ENCODE data around the gene IQUB. TPM values are rescaled to one million over a fixed set of nuclear protein-coding genes. Genes with fewer than 3 reads are reported as not detected.

Gene IQUB
- total RNA-seq: under 1 TPM in 1 of 2 donors, not detected in 1; 0.16 TPM
- 0.15 to 0.46 reads per million in 2 donors for total RNA-seq

- ATAC-seq (peak; percentile 85), DNase-seq (peak; percentile 90 to 96 (median 95))
- peaks cover 14% of the 10 kb centered on the region for H3K27me3 Mint-ChIP-seq
- no peaks in the 10 kb centered on the region for H3K36me3 Mint-ChIP-seq (ENCODE audit: low read depth)
- H3K27ac Mint-ChIP-seq: peak within 1 kb of the TSS; percentile 84
- H3K9me3 ChIP-seq (ENCODE audit: control insufficient read depth, low read length, poor library complexity, severe bottlenecking): no peaks in the 10 kb centered on the region
- peak within 1 kb of the TSS; percentile 96 for H3K4me3 Mint-ChIP-seq
- peaks cover 17% of the 10 kb centered on the region for H3K4me1 Mint-ChIP-seq
Observed at GRCh38 chr7:123534383-123535260, at the start of gene IQUB. Gene IQUB, minus strand, starts transcription at chr7:123534595. Its CDS starts 22,255 bp downstream, at chr7:123512340.

- no peak for ATAC-seq
Observed at GRCh38 chr7:123583821-123584220, 49.4 kb upstream of the IQUB start.

GRCh38 chr7:123581162-123581459 lies 46.7 kb upstream of the IQUB start:
- H3K4me3 Mint-ChIP-seq: no peak overlapping the region
- no peak overlapping the region for H3K27ac Mint-ChIP-seq
- peaks cover 2% of the 10 kb centered on the region for H3K4me1 Mint-ChIP-seq
- H3K9me3 ChIP-seq (ENCODE audit: control insufficient read depth, low read length, poor library complexity, severe bottlenecking): peaks cover 4% of the 10 kb centered on the region
- ATAC-seq: no peak
- H3K36me3 Mint-ChIP-seq (ENCODE audit: low read depth): peaks cover 2% of the 10 kb centered on the region
- H3K27me3 Mint-ChIP-seq: peaks cover 34% of the 10 kb centered on the region
- DNase-seq: no peak

More at GRCh38 chr7:123583821-123584220, 49.4 kb upstream of the IQUB start:
- Mint-ChIP-seq H3K27ac (no peak overlapping the region), H3K4me3 (no peak overlapping the region), H3K4me1 (peaks cover 2% of the 10 kb centered on the region), H3K36me3 (ENCODE audit: low read depth) (peaks cover 2% of the 10 kb centered on the region), H3K27me3 (peaks cover 31% of the 10 kb centered on the region)
- H3K9me3 ChIP-seq (ENCODE audit: control insufficient read depth, low read length, poor library complexity, severe bottlenecking): peaks cover 4% of the 10 kb centered on the region
- DNase-seq: no peak

GRCh38 chr7:123580406-123581161 lies 46.2 kb upstream of the IQUB start:
- H3K4me1 Mint-ChIP-seq: peaks cover 2% of the 10 kb centered on the region
- peaks cover 4% of the 10 kb centered on the region for H3K9me3 ChIP-seq (ENCODE audit: control insufficient read depth, low read length, poor library complexity, severe bottlenecking)
- ATAC-seq (peak; percentile 66), DNase-seq (no peak)
- H3K27me3 Mint-ChIP-seq: peaks cover 34% of the 10 kb centered on the region
- H3K36me3 Mint-ChIP-seq (ENCODE audit: low read depth): peaks cover 2% of the 10 kb centered on the region
- H3K4me3 Mint-ChIP-seq: no peak overlapping the region
- no peak overlapping the region for H3K27ac Mint-ChIP-seq

GRCh38 chr7:123579416-123579815 lies 45.0 kb upstream of the IQUB start:
- peaks cover 2% of the 10 kb centered on the region for H3K4me1 Mint-ChIP-seq
- no peak overlapping the region for H3K4me3 Mint-ChIP-seq
- peaks cover 4% of the 10 kb centered on the region for H3K36me3 Mint-ChIP-seq (ENCODE audit: low read depth)
- H3K27me3 Mint-ChIP-seq: peaks cover 38% of the 10 kb centered on the region
- ATAC-seq: no peak
- DNase-seq: no peak
- H3K27ac Mint-ChIP-seq: no peak overlapping the region
- H3K9me3 ChIP-seq (ENCODE audit: control insufficient read depth, low read length, poor library complexity, severe bottlenecking): peaks cover 4% of the 10 kb centered on the region

- Mint-ChIP-seq H3K4me3 (no peak overlapping the region), H3K4me1 (peaks cover 3% of the 10 kb centered on the region), H3K27ac (no peak overlapping the region), H3K36me3 (ENCODE audit: low read depth) (peaks cover 2% of the 10 kb centered on the region), H3K27me3 (peaks cover 15% of the 10 kb centered on the region)
- DNase-seq (no peak), ATAC-seq (no peak)
- H3K9me3 ChIP-seq (ENCODE audit: control insufficient read depth, low read length, poor library complexity, severe bottlenecking): no peaks in the 10 kb centered on the region
Observed at GRCh38 chr7:123573896-123574467, 39.6 kb upstream of the IQUB start.

GRCh38 chr7:123573341-123573740 lies 38.9 kb upstream of the IQUB start:
- Mint-ChIP-seq H3K4me3 (no peak overlapping the region), H3K4me1 (peaks cover 3% of the 10 kb centered on the region), H3K27me3 (peaks cover 8% of the 10 kb centered on the region), H3K27ac (no peak overlapping the region), H3K36me3 (ENCODE audit: low read depth) (peaks cover 2% of the 10 kb centered on the region)
- ATAC-seq (no peak), DNase-seq (no peak)
- no peaks in the 10 kb centered on the region for H3K9me3 ChIP-seq (ENCODE audit: control insufficient read depth, low read length, poor library complexity, severe bottlenecking)

- DNase-seq (no peak), ATAC-seq (no peak)
- H3K36me3 Mint-ChIP-seq (ENCODE audit: low read depth): peaks cover 4% of the 10 kb centered on the region
- peaks cover 5% of the 10 kb centered on the region for H3K27me3 Mint-ChIP-seq
- peaks cover 3% of the 10 kb centered on the region for H3K4me1 Mint-ChIP-seq
- H3K4me3 Mint-ChIP-seq: no peak overlapping the region
- H3K9me3 ChIP-seq (ENCODE audit: control insufficient read depth, low read length, poor library complexity, severe bottlenecking): no peaks in the 10 kb centered on the region
- H3K27ac Mint-ChIP-seq: no peak overlapping the region
Observed at GRCh38 chr7:123571684-123572083, 37.3 kb upstream of the IQUB start.

GRCh38 chr7:123571187-123571586 lies 36.8 kb upstream of the IQUB start:
- Mint-ChIP-seq H3K36me3 (ENCODE audit: low read depth) (peaks cover 4% of the 10 kb centered on the region), H3K27me3 (peaks cover 5% of the 10 kb centered on the region), H3K4me1 (peaks cover 3% of the 10 kb centered on the region), H3K27ac (no peak overlapping the region), H3K4me3 (no peak overlapping the region)
- DNase-seq (no peak), ATAC-seq (no peak)
- H3K9me3 ChIP-seq (ENCODE audit: control insufficient read depth, low read length, poor library complexity, severe bottlenecking): no peaks in the 10 kb centered on the region

- ATAC-seq (no peak), DNase-seq (no peak)
- Mint-ChIP-seq H3K4me3 (no peak overlapping the region), H3K27me3 (peaks cover 5% of the 10 kb centered on the region), H3K4me1 (peaks cover 3% of the 10 kb centered on the region), H3K27ac (no peak overlapping the region), H3K36me3 (ENCODE audit: low read depth) (peaks cover 4% of the 10 kb centered on the region)
- H3K9me3 ChIP-seq (ENCODE audit: control insufficient read depth, low read length, poor library complexity, severe bottlenecking): no peaks in the 10 kb centered on the region
Observed at GRCh38 chr7:123570390-123571182, 36.2 kb upstream of the IQUB start.

GRCh38 chr7:123569352-123570010 lies 35.1 kb upstream of the IQUB start:
- Mint-ChIP-seq H3K27me3 (peaks cover 1% of the 10 kb centered on the region), H3K27ac (no peak overlapping the region), H3K4me3 (no peak overlapping the region), H3K4me1 (peaks cover 3% of the 10 kb centered on the region), H3K36me3 (ENCODE audit: low read depth) (peaks cover 3% of the 10 kb centered on the region)
- DNase-seq (no peak), ATAC-seq (no peak)
- no peaks in the 10 kb centered on the region for H3K9me3 ChIP-seq (ENCODE audit: control insufficient read depth, low read length, poor library complexity, severe bottlenecking)

GRCh38 chr7:123562121-123562520 lies 27.7 kb upstream of the IQUB start:
- H3K4me3 Mint-ChIP-seq: no peak overlapping the region
- peaks cover 3% of the 10 kb centered on the region for H3K4me1 Mint-ChIP-seq
- no peak overlapping the region for H3K27ac Mint-ChIP-seq
- H3K27me3 Mint-ChIP-seq: peaks cover 5% of the 10 kb centered on the region
- H3K36me3 Mint-ChIP-seq (ENCODE audit: low read depth): peaks cover 3% of the 10 kb centered on the region
- no peaks in the 10 kb centered on the region for H3K9me3 ChIP-seq (ENCODE audit: control insufficient read depth, low read length, poor library complexity, severe bottlenecking)
- DNase-seq: no peak
- ATAC-seq: no peak
